Measurements from ENCODE around the gene CLEC9A. TPM values are rescaled to one million over a fixed set of nuclear protein-coding genes. Genes with fewer than 3 reads are reported as not detected.

Gene CLEC9A
- total RNA-seq, 4 donors from 2014 or later, result 0.48 TPM; not detected in 3

- Histone ChIP-seq H3K4me1 (no peaks in the 10 kb centered on the region), H3K27ac (no peak overlapping the region), H3K4me3 (no peak overlapping the region), H3K36me3 (no peaks in the 10 kb centered on the region), H3K27me3 (no peaks in the 10 kb centered on the region), H3K9me3 (no peaks in the 10 kb centered on the region)
- intact Hi-C loops (cut with DNase I; ENCODE audit: low total_unique reads), result no loop called here
- no peak for DNase-seq
- TF ChIP-seq EP300 (IDR thresholded peaks at IDR 0.05; ENCODE audit: low read depth) (no peak), POLR2AphosphoS5 (IDR thresholded peaks at IDR 0.05) (no peak), CTCF (IDR thresholded peaks at IDR 0.05) (no peak), POLR2A (IDR thresholded peaks at IDR 0.05) (no peak)
- in situ Hi-C loops (cut with MboI; ENCODE audit: low pct_ligation_motif_present in 1 of 4, low pct_unique_long_range_greater_than_20kb in 1 of 4, low sequenced_read_pairs in 3 of 4), result loop anchor here in 1 of 4 donors (25.0 kb wide), 1 partner anchor 89 kb away; the partner anchor contains the start of gene CLEC7A
- WGBS, 2 donors (ENCODE audit: low coverage in 1 of 2), result 68 to 81% methylated on average over 3 of the region's 3 CpGs
Measured at GRCh38 chr12:10048526-10048925, 18.0 kb downstream of the CLEC9A start.

GRCh38 chr12:10052193-10052913 lies 21.9 kb downstream of the CLEC9A start:
- Histone ChIP-seq H3K27ac (no peak overlapping the region), H3K27me3 (no peaks in the 10 kb centered on the region), H3K36me3 (no peaks in the 10 kb centered on the region), H3K9me3 (no peaks in the 10 kb centered on the region), H3K4me3 (no peak overlapping the region), H3K4me1 (no peaks in the 10 kb centered on the region)
- intact Hi-C loops (cut with DNase I; ENCODE audit: low total_unique reads), result no loop called here
- TF ChIP-seq POLR2A (IDR thresholded peaks at IDR 0.05) (no peak), POLR2AphosphoS5 (IDR thresholded peaks at IDR 0.05) (no peak)
- WGBS, 2 donors (ENCODE audit: low coverage in 1 of 2), result 63 to 73% methylated on average over 6 to 7 of the region's 7 CpGs
- in situ Hi-C loops (cut with MboI; ENCODE audit: low pct_ligation_motif_present in 1 of 4, low pct_unique_long_range_greater_than_20kb in 1 of 4, low sequenced_read_pairs in 3 of 4), result no loop called here
- DNase-seq, result no peak

- no peak for DNase-seq
- in situ Hi-C loops (cut with MboI; ENCODE audit: low pct_ligation_motif_present in 1 of 4, low pct_unique_long_range_greater_than_20kb in 1 of 4, low sequenced_read_pairs in 3 of 4), result no loop called here
- intact Hi-C loops (cut with DNase I; ENCODE audit: low total_unique reads), result no loop called here
- Histone ChIP-seq H3K27me3 (no peaks in the 10 kb centered on the region), H3K9me3 (no peaks in the 10 kb centered on the region), H3K36me3 (no peaks in the 10 kb centered on the region), H3K4me3 (no peak overlapping the region), H3K27ac (no peak overlapping the region), H3K4me1 (no peaks in the 10 kb centered on the region)
- TF ChIP-seq POLR2A (IDR thresholded peaks at IDR 0.05) (no peak), EP300 (IDR thresholded peaks at IDR 0.05; ENCODE audit: low read depth) (no peak), CTCF (IDR thresholded peaks at IDR 0.05) (no peak), POLR2AphosphoS5 (IDR thresholded peaks at IDR 0.05) (no peak)
- WGBS, 2 donors (ENCODE audit: low coverage in 1 of 2), result 80 to 87% methylated on average over 3 to 5 of the region's 5 CpGs
Measured at GRCh38 chr12:10058387-10058786, 27.9 kb downstream of the CLEC9A start.

- Histone ChIP-seq H3K27ac (no peak overlapping the region), H3K4me3 (no peak overlapping the region), H3K9me3 (no peaks in the 10 kb centered on the region), H3K4me1 (peaks cover 0 to 6% (median 2%) of the 10 kb centered on the region in 4 donors), H3K27me3 (no peaks in the 10 kb centered on the region), H3K36me3 (no peaks in the 10 kb centered on the region)
- TF ChIP-seq POLR2AphosphoS5 (IDR thresholded peaks at IDR 0.05) (no peak), EP300 (IDR thresholded peaks at IDR 0.05; ENCODE audit: low read depth) (no peak), CTCF (IDR thresholded peaks at IDR 0.05) (no peak), POLR2A (IDR thresholded peaks at IDR 0.05) (no peak)
- intact Hi-C loops (cut with DNase I; ENCODE audit: low total_unique reads), result no loop called here
- in situ Hi-C loops (cut with MboI; ENCODE audit: low pct_ligation_motif_present in 1 of 4, low pct_unique_long_range_greater_than_20kb in 1 of 4, low sequenced_read_pairs in 3 of 4), result no loop called here
- WGBS, 2 donors (ENCODE audit: low coverage in 1 of 2), result 83 to 90% methylated on average over 4 of the region's 4 CpGs
- no peak for DNase-seq
Measured at GRCh38 chr12:10065241-10065640, 34.8 kb downstream of the CLEC9A start.

All from transverse colon (tissue), 4 donors.